NT2/D1 (cell line): ENCODE data around the gene TSC22D2.

Experiments
- SUZ12 ChIP-seq: IDR thresholded peaks from 2 replicates; pipeline ENCODE4 v1.6.1; 2011; ENCODE audit not compliant: insufficient read length, insufficient read depth; ENCODE audit errors: extremely low read depth
- YY1 ChIP-seq: IDR thresholded peaks from 2 replicates; pipeline ENCODE4 v1.6.1; 2011; ENCODE audit not compliant: insufficient read length, insufficient read depth
- ZNF274 ChIP-seq: IDR thresholded peaks from 2 replicates; pipeline ENCODE4 v1.6.1; 2011; ENCODE audit warnings: mild to moderate bottlenecking, low read depth, low read length

DNA sequence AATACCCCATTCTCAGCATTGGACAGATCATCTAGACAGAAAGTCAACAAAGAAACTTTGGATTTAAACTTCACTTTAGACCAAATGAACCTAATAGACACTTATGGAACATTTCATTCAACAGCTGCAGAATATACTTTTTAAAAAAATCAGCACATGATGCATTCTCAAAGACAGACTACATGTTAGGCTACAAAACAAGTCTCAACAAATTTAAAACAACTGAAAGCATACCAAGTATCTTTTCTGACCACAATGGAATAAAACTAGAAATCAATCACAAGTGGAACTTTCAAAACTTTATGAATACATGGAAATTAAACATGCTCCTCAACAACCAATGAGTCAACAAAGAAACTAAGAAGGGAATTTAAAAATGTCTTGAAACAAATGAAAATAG lies 100.3 kb downstream of the TSC22D2 start:
- TF ChIP-seq SUZ12: no peak
- TF ChIP-seq ZNF274: no peak
- TF ChIP-seq YY1: no peak
